A549 (cell line): Measurements from ENCODE around the gene RAB3IL1.

Experiments used
- BHLHE40 ChIP-seq: IDR thresholded peaks from 2 replicates; pipeline ENCODE4 v1.6.1; 2012; ENCODE audit warnings: low read depth, low read length, inconsistent platforms
- EP300 ChIP-seq, 2 experiments: fragments of >200 bp; sonication (Bioruptor Twin); formaldehyde crosslinking; IDR thresholded peaks; 2 replicates in 1 of 2; 3 replicates in 1 of 2; pipeline ENCODE4 v1.6.1; 2016 to 2017

DNA sequence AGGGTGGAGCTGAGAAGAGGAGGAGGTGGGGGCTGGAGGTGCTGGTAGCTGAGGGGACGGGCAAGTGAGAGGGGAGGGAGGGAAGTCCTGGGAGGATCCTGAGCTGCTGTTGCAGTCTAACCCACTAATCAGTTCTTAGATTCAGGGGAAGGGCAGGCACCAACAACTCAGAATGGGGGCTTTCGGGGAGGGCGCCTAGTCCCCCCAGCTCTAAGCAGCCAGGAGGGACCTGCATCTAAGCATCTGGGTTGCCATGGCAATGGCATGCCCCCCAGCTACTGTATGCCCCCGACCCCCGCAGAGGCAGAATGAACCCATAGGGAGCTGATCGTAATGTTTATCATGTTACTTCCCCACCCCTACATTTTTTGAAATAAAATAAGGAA lies 50.4 kb downstream of the RAB3IL1 start:
- TF ChIP-seq BHLHE40, result no peak
- TF ChIP-seq EP300 (IDR thresholded peaks at IDR 0.05), result no peak
